CD4-positive, alpha-beta T cell (primary cell): Measurements from ENCODE around the gene AGPAT4. TPM values are rescaled to one million over a fixed set of nuclear protein-coding genes. Genes with fewer than 3 reads are reported as not detected.

Experiments used
- ATAC-seq: fragments of 200-7000 bp; cut with Tn5 transposase; one replicate; pipeline ENCODE4 v1.10.0; 2022; ENCODE audit warnings: mild to moderate bottlenecking; ENCODE audit not compliant: poor library complexity
- CTCF ChIA-PET: fragments of 350-600 bp; sonication (Branson Sonifier 250); formaldehyde crosslinking; loops from one replicate; lab custom pipeline; 2021; ENCODE audit warnings: antibody characterized with exemption, inconsistent platforms; lab: Charles Lee
- POLR2A ChIA-PET: fragments of 350-600 bp; sonication (Branson Sonifier 250); formaldehyde crosslinking; loops from one replicate; lab custom pipeline; 2021; ENCODE audit warnings: antibody characterized with exemption, inconsistent platforms; lab: Charles Lee
- DNase-seq, 14 experiments: peaks; one replicate each; pipeline ENCODE4 v3.0.0-alpha.2; 2013 to 2020; ENCODE audit warnings: mixed read lengths in 2 of 14
- H3K27ac ChIP-seq, 2 donors: one replicate each; pipeline versions ENCODE4 v1.5.1 to v1.7.0; 2013; ENCODE audit warnings: low read length in 2 of 2, low read depth in 1 of 2, mild to moderate bottlenecking in 1 of 2
- H3K27me3 ChIP-seq, 2 experiments: 1 replicate in 1 of 2; 2 replicates in 1 of 2; pipeline versions ENCODE4 v1.6.1 to v1.7.0; 2013; ENCODE audit warnings: low read length in 2 of 2, control low read depth in 1 of 2, mild to moderate bottlenecking in 1 of 2, moderate library complexity in 1 of 2; ENCODE audit not compliant: insufficient read depth in 2 of 2, control insufficient read depth in 1 of 2
- H3K36me3 ChIP-seq: one replicate; pipeline ENCODE4 v1.6.1; 2013; ENCODE audit warnings: low read length, control low read depth; ENCODE audit not compliant: insufficient read depth
- H3K4me1 ChIP-seq: one replicate; pipeline ENCODE4 v1.6.1; 2013; ENCODE audit warnings: low read length, control low read depth; ENCODE audit not compliant: insufficient read depth
- H3K4me3 ChIP-seq: one replicate; pipeline ENCODE4 v1.5.1; 2013; ENCODE audit warnings: mild to moderate bottlenecking, low read length, moderate library complexity
- H3K9me3 ChIP-seq, 2 experiments: 1 replicate in 1 of 2; 2 replicates in 1 of 2; pipeline versions ENCODE4 v1.6.1 to v1.7.0; 2013; ENCODE audit warnings: low read length in 2 of 2, mild to moderate bottlenecking in 2 of 2, control low read depth in 1 of 2, moderate library complexity in 1 of 2; ENCODE audit not compliant: control insufficient read depth in 1 of 2, insufficient read depth in 1 of 2
- H3K27ac Mint-ChIP-seq: one replicate; pipeline ENCODE4 v1.8.0; 2020; ENCODE audit warnings: mixed read lengths
- H3K27me3 Mint-ChIP-seq: one replicate; pipeline ENCODE4 v1.8.0; 2021; ENCODE audit warnings: mixed read lengths
- H3K36me3 Mint-ChIP-seq: one replicate; pipeline ENCODE4 v1.8.0; 2021; ENCODE audit warnings: low read depth, mixed read lengths
- H3K4me1 Mint-ChIP-seq: one replicate; pipeline ENCODE4 v1.8.0; 2021; ENCODE audit warnings: low read depth, mixed read lengths
- H3K4me3 Mint-ChIP-seq: one replicate; pipeline ENCODE4 v1.8.0; 2020; ENCODE audit warnings: mild to moderate bottlenecking, mixed read lengths
- H3K9me3 Mint-ChIP-seq: one replicate; pipeline ENCODE4 v1.8.0; 2020; ENCODE audit warnings: mixed read lengths
- CTCF ChIP-seq: fragments of 200-600 bp; IDR thresholded peaks from one replicate; pipeline ENCODE4 v1.8.0; 2022; ENCODE audit warnings: antibody characterized with exemption, mild to moderate bottlenecking
- intact Hi-C, 2 experiments: fragments of 100-400 bp; cut with DNase I in 1 of 2; cut with micrococcal nuclease in 1 of 2; formaldehyde crosslinking; loops; one replicate each; pipeline versions ENCODE4 v1.15.1 to v1.9.0; 2023 to 2025; cut with DNase I, micrococcal nuclease
- total RNA-seq, 174 experiments: library from RNA in 2 of 174; stranded (reverse) in 2 of 174; gene quantifications; one replicate each; pipeline ENCODE4 v1.2.3 and lab custom pipeline; 2021 to 2026

The AGPAT4 gene
- total RNA-seq, 2 experiments from 2014 or later: 2.8 to 4.8 TPM

- Mint-ChIP-seq H3K36me3 (peaks cover 19% of the 10 kb centered on the region), H3K4me3 (no peak overlapping the region), H3K27me3 (no peaks in the 10 kb centered on the region), H3K9me3 (peaks cover 12% of the 10 kb centered on the region), H3K4me1 (no peaks in the 10 kb centered on the region), H3K27ac (no peak overlapping the region)
- Histone ChIP-seq H3K27ac (no peak overlapping the region), H3K4me1 (peaks cover 2% of the 10 kb centered on the region), H3K27me3 (no peaks in the 10 kb centered on the region), H3K4me3 (no peak overlapping the region), H3K9me3 (no peaks in the 10 kb centered on the region), H3K36me3 (no peaks in the 10 kb centered on the region)
- intact Hi-C loops: no loop called here
- CTCF ChIA-PET: no interaction called here
- POLR2A ChIA-PET: no interaction called here
- no peak for ATAC-seq
- no peak for DNase-seq
- TF ChIP-seq CTCF: no peak
These were observed 82.2 kb downstream of the AGPAT4 start for GRCh38 chr6:161191671-161192070.

GRCh38 chr6:161191007-161191406, 82.9 kb downstream of the AGPAT4 start:
- peaks cover 3% of the 10 kb centered on the region for H3K4me1 ChIP-seq
- DNase-seq (no peak), ATAC-seq (no peak)
- no peaks in the 10 kb centered on the region for H3K27me3 ChIP-seq
- Mint-ChIP-seq H3K36me3 (peaks cover 25% of the 10 kb centered on the region), H3K4me3 (no peak overlapping the region), H3K9me3 (peaks cover 12% of the 10 kb centered on the region), H3K27ac (no peak overlapping the region), H3K4me1 (no peaks in the 10 kb centered on the region), H3K27me3 (no peaks in the 10 kb centered on the region)
- no peaks in the 10 kb centered on the region for H3K9me3 ChIP-seq
- H3K4me3 ChIP-seq: no peak overlapping the region
- ChIA-PET CTCF (no interaction called here), POLR2A (no interaction called here)
- intact Hi-C loops: no loop called here
- TF ChIP-seq CTCF: no peak
- no peak overlapping the region for H3K27ac ChIP-seq
- no peaks in the 10 kb centered on the region for H3K36me3 ChIP-seq

GRCh38 chr6:161189891-161190290, 84.0 kb downstream of the AGPAT4 start:
- Mint-ChIP-seq H3K27me3 (no peaks in the 10 kb centered on the region), H3K36me3 (peaks cover 25% of the 10 kb centered on the region), H3K9me3 (peaks cover 12% of the 10 kb centered on the region), H3K4me3 (no peak overlapping the region), H3K4me1 (no peaks in the 10 kb centered on the region), H3K27ac (no peak overlapping the region)
- TF ChIP-seq CTCF: no peak
- Histone ChIP-seq H3K4me1 (peaks cover 3% of the 10 kb centered on the region), H3K27me3 (no peaks in the 10 kb centered on the region), H3K36me3 (no peaks in the 10 kb centered on the region), H3K9me3 (no peaks in the 10 kb centered on the region), H3K4me3 (no peak overlapping the region), H3K27ac (no peak overlapping the region)
- intact Hi-C loops: no loop called here
- DNase-seq (no peak), ATAC-seq (no peak)
- ChIA-PET POLR2A (no interaction called here), CTCF (no interaction called here)
